DOHH2 (cell line): ENCODE measurements around the gene PRSS38.

Source experiments
- H3F3A ChIP-seq: fragments of 200-600 bp; sonication (generic), shearing (Covaris generic); 2 replicates; pipeline ENCODE4 v1.6.0; 2016; ENCODE audit warnings: antibody characterized with exemption, mild to moderate bottlenecking; ENCODE audit not compliant: control insufficient read depth, insufficient read depth
- H3K27ac ChIP-seq: fragments of 200-600 bp; sonication (generic); 2 replicates; pipeline ENCODE4 v1.5.1; 2014; ENCODE audit warnings: low read depth, mild to moderate bottlenecking, low read length, moderate library complexity
- H3K27me3 ChIP-seq: fragments of 200-600 bp; sonication (generic); 2 replicates; pipeline ENCODE4 v1.6.1; 2014; ENCODE audit warnings: mild to moderate bottlenecking, low read length, mixed read lengths; ENCODE audit not compliant: control insufficient read depth
- H3K36me3 ChIP-seq: fragments of 200-600 bp; sonication (generic); 2 replicates; pipeline ENCODE4 v1.6.1; 2014; ENCODE audit warnings: mild to moderate bottlenecking, low read length, moderate library complexity, mixed read lengths; ENCODE audit not compliant: control insufficient read depth
- H3K4me1 ChIP-seq: fragments of 200-600 bp; sonication (generic); 2 replicates; pipeline ENCODE4 v1.6.1; 2014; ENCODE audit warnings: mild to moderate bottlenecking, low read length, mixed read lengths; ENCODE audit not compliant: control insufficient read depth
- H3K4me2 ChIP-seq: fragments of 200-600 bp; sonication (generic); 2 replicates; pipeline ENCODE4 v1.6.0; 2014; ENCODE audit warnings: mild to moderate bottlenecking, low read length, moderate library complexity
- H3K4me3 ChIP-seq: fragments of 200-600 bp; sonication (generic); 2 replicates; pipeline ENCODE4 v1.5.1; 2014; ENCODE audit warnings: mild to moderate bottlenecking, low read length, mixed read lengths
- H3K79me2 ChIP-seq: fragments of 200-600 bp; sonication (generic); 2 replicates; pipeline ENCODE4 v1.6.1; 2014; ENCODE audit warnings: mild to moderate bottlenecking, low read length, mixed read lengths; ENCODE audit not compliant: control insufficient read depth
- H3K9me2 ChIP-seq: fragments of 200-600 bp; sonication (generic); replicated peaks from 2 replicates; pipeline ENCODE4 v1.6.1; 2014; ENCODE audit warnings: mild to moderate bottlenecking, low read length, mixed read lengths; ENCODE audit not compliant: control insufficient read depth
- H3K9me3 ChIP-seq: fragments of 200-600 bp; sonication (generic); 2 replicates; pipeline ENCODE4 v1.6.1; 2014; ENCODE audit warnings: antibody characterized with exemption, low read length, mixed read lengths; ENCODE audit not compliant: control insufficient read depth, insufficient read depth
- H4K20me1 ChIP-seq: fragments of 200-600 bp; sonication (generic); 2 replicates; pipeline ENCODE4 v1.6.0; 2014; ENCODE audit warnings: low read depth, mild to moderate bottlenecking, antibody characterized with exemption, low read length, moderate library complexity; ENCODE audit not compliant: control insufficient read depth, insufficient read depth
- EZH2phosphoT487 ChIP-seq: fragments of 200-600 bp; sonication (generic); IDR thresholded peaks from 2 replicates; pipeline ENCODE4 v1.6.1; 2017; ENCODE audit warnings: borderline replicate concordance, mild to moderate bottlenecking, antibody characterized with exemption, low read length, moderate library complexity, mixed read lengths
- TF ChIP-seq, protein P1 (sequence below): fragments of 200-600 bp; sonication (generic); IDR thresholded peaks from one replicate; pipeline ENCODE4 v1.5.1; 2014; ENCODE audit warnings: antibody characterized with exemption, mild to moderate bottlenecking, low read depth, low read length; ENCODE audit not compliant: poor library complexity, severe bottlenecking

PRSS38 gene

DNA sequence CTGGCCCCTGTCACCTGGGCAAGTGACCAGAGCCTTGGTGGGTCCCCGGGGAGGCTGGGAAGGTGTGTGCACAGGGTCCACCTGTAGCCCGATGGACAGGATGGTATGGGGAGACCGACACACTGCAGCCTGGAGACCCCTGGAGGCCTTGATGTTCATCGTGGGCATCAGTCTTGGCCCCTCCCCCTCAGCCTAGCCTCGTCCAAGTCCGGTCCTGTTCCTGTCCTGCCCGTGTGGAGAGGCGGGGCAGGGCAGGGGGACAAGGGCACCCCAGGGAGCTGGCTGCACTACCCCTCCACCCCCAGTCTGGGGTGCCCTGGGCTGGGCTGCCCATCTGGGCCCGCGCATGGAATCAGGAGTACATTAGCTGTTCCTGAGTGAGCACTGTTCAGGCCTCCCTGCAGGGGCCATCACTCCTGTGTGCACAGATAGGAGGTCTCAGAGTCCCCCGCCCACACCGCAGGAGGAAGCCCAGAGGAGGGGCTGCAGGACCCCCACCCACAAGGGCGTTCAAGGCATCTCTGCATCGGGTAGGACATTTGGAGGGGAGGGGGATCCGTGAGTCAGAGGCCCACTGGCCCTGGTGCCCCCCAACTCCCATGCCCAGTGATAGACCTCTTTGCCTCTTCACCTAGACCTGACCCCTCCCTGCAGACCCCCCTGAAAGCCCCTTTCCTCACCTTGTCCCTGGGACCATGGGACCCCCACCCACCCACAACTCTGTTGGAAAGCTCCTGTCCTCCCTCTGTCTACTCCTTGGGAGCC, 69.1 kb downstream of the PRSS38 start:
- Histone ChIP-seq H3K36me3 (no peaks in the 10 kb centered on the region), H3K9me2 (no peaks in the 10 kb centered on the region)

DNA sequence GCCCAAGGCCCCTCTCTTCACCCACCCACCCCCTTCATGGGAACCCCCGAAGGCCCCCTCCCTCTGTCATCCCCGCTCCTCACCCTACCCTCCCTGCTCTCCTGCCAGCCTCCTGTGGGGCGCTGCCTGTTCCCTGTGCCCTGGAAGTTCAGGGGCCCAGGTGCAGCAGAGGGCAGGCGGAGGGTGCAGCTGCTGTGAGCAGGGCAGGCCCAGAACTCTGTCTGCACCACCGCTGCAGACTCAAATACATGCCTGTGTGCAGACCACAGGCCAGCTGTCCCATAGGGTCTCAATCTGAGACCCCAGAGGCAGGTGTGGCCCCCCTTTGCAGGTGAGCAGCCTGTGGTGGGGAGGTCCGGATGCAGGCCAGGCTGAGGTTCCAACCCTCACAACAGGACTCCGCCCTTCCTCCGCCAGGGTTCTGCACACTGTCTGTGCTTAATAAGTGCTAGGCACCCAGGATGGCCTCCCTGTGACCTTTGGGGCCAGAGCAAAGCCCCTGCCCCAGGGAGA, 69.7 kb downstream of the PRSS38 start:
- Histone ChIP-seq H3K4me2 (no peak overlapping the region), H3K79me2 (no peaks in the 10 kb centered on the region), H3K27ac (no peak overlapping the region), H4K20me1 (no peaks in the 10 kb centered on the region), H3K4me3 (no peak overlapping the region), H3K9me2 (no peaks in the 10 kb centered on the region), H3K9me3 (no peaks in the 10 kb centered on the region), H3K36me3 (no peaks in the 10 kb centered on the region), H3F3A (no peaks in the 10 kb centered on the region), H3K27me3 (no peaks in the 10 kb centered on the region), H3K4me1 (no peaks in the 10 kb centered on the region)
- no peak for TF ChIP-seq EZH2phosphoT487
- TF ChIP-seq, protein P1, sequence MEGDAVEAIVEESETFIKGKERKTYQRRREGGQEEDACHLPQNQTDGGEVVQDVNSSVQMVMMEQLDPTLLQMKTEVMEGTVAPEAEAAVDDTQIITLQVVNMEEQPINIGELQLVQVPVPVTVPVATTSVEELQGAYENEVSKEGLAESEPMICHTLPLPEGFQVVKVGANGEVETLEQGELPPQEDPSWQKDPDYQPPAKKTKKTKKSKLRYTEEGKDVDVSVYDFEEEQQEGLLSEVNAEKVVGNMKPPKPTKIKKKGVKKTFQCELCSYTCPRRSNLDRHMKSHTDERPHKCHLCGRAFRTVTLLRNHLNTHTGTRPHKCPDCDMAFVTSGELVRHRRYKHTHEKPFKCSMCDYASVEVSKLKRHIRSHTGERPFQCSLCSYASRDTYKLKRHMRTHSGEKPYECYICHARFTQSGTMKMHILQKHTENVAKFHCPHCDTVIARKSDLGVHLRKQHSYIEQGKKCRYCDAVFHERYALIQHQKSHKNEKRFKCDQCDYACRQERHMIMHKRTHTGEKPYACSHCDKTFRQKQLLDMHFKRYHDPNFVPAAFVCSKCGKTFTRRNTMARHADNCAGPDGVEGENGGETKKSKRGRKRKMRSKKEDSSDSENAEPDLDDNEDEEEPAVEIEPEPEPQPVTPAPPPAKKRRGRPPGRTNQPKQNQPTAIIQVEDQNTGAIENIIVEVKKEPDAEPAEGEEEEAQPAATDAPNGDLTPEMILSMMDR: no peak

More for the DNA sequence above, 69.1 kb downstream of the PRSS38 start:
- Histone ChIP-seq H3K4me1 (no peaks in the 10 kb centered on the region), H3K27me3 (no peaks in the 10 kb centered on the region), H3F3A (no peaks in the 10 kb centered on the region), H3K27ac (no peak overlapping the region), H3K4me2 (no peak overlapping the region), H3K79me2 (no peaks in the 10 kb centered on the region), H4K20me1 (no peaks in the 10 kb centered on the region), H3K9me3 (no peaks in the 10 kb centered on the region), H3K4me3 (no peak overlapping the region)
- no peak for TF ChIP-seq EZH2phosphoT487
- TF ChIP-seq, protein P1: no peak

DNA sequence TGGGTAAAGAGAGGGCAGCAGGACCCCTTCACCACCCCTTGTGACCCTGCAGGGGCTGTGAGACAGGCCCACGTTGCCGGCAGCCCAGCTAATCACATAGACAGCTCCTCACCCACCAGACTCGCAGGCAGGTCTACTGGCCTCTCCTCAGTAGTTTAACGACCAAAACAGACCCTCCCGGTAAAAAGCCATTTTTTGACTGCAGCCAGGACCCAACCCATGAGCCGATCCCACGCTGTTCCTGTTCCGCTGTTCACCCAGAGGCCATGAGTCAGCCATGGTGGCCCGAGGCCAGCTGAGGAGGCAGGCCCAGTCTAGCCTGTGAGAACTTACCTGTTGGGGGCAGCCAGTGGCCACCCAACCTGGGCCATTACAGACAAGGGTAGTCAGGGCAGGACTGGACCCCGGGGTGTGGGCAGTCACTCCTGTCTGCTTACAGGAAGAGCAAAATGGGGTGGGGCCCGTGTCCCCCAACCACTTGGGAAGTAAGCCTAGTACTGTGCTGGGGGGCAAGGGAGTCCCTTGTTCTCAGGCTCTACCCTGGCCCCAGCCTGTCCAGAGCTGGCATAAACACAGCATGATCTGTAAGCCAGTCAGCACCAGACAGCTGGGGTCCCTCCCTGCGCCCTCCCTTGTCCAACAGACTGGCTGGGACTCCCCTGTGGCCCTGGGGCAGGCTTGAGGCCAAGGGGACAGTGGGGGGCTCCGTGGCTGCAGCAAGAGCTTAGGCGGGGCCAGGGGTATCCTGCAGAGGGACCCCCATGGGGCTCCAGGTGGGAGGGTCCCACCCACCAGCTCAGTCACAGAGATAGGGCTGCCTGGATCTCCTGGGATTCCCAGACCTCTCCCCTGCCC, 70.4 kb downstream of the PRSS38 start:
- Histone ChIP-seq H3K27me3 (no peaks in the 10 kb centered on the region), H3K4me2 (no peak overlapping the region), H3K27ac (no peak overlapping the region), H4K20me1 (no peaks in the 10 kb centered on the region), H3K9me2 (no peaks in the 10 kb centered on the region), H3K4me1 (no peaks in the 10 kb centered on the region), H3K4me3 (no peak overlapping the region), H3K36me3 (no peaks in the 10 kb centered on the region), H3F3A (no peaks in the 10 kb centered on the region), H3K79me2 (no peaks in the 10 kb centered on the region), H3K9me3 (no peaks in the 10 kb centered on the region)
- no peak for TF ChIP-seq EZH2phosphoT487
- TF ChIP-seq, protein P1: no peak
